Measurements from ENCODE around the gene TANGO6.

TANGO6 gene

GRCh38 chr16:68902969-68903345 lies 59.6 kb downstream of the TANGO6 start:
- in situ Hi-C loops (cut with MboI; ENCODE audit: low sequenced_read_pairs) = loop anchor here (10.0 kb wide), 1 partner anchor 212 kb away; no protein-coding TSS in a partner anchor

- in situ Hi-C loops (cut with MboI; ENCODE audit: low sequenced_read_pairs) = loop anchor here (10.0 kb wide), 1 partner anchor 208 kb away; no protein-coding TSS in a partner anchor
Observed at GRCh38 chr16:68907297-68907696, 64.0 kb downstream of the TANGO6 start.

GRCh38 chr16:68907781-68908181 lies 64.5 kb downstream of the TANGO6 start:
- in situ Hi-C loops (cut with MboI; ENCODE audit: low sequenced_read_pairs) = loop anchor here (10.0 kb wide), 1 partner anchor 207 kb away; no protein-coding TSS in a partner anchor

- in situ Hi-C loops (cut with MboI; ENCODE audit: low sequenced_read_pairs) = loop anchor here (10.0 kb wide), 1 partner anchor 206 kb away; no protein-coding TSS in a partner anchor
Observed at GRCh38 chr16:68909099-68909733, 65.9 kb downstream of the TANGO6 start.

- in situ Hi-C loops (cut with MboI; ENCODE audit: low sequenced_read_pairs) = no loop called here
Observed at GRCh38 chr16:68910051-68910450, 66.7 kb downstream of the TANGO6 start.

- in situ Hi-C loops (cut with MboI; ENCODE audit: low sequenced_read_pairs) = no loop called here
Observed at GRCh38 chr16:68915589-68915988, 72.3 kb downstream of the TANGO6 start.

- in situ Hi-C loops (cut with MboI; ENCODE audit: low sequenced_read_pairs) = no loop called here
Observed at GRCh38 chr16:68917541-68917940, 74.2 kb downstream of the TANGO6 start.

- in situ Hi-C loops (cut with MboI; ENCODE audit: low sequenced_read_pairs) = no loop called here
Observed at GRCh38 chr16:68920349-68920748, 77.0 kb downstream of the TANGO6 start.

GRCh38 chr16:68921637-68922036 lies 78.3 kb downstream of the TANGO6 start:
- in situ Hi-C loops (cut with MboI; ENCODE audit: low sequenced_read_pairs) = no loop called here

- in situ Hi-C loops (cut with MboI; ENCODE audit: low sequenced_read_pairs) = no loop called here
Observed at GRCh38 chr16:68923116-68923515, 79.8 kb downstream of the TANGO6 start.

GRCh38 chr16:68927018-68927417 lies 83.7 kb downstream of the TANGO6 start:
- in situ Hi-C loops (cut with MboI; ENCODE audit: low sequenced_read_pairs) = no loop called here

GRCh38 chr16:68931196-68931595 lies 87.9 kb downstream of the TANGO6 start:
- in situ Hi-C loops (cut with MboI; ENCODE audit: low sequenced_read_pairs) = no loop called here

GRCh38 chr16:68934402-68934801 lies 91.1 kb downstream of the TANGO6 start:
- in situ Hi-C loops (cut with MboI; ENCODE audit: low sequenced_read_pairs) = no loop called here

- in situ Hi-C loops (cut with MboI; ENCODE audit: low sequenced_read_pairs) = no loop called here
Observed at GRCh38 chr16:68935008-68935407, 91.7 kb downstream of the TANGO6 start.

- in situ Hi-C loops (cut with MboI; ENCODE audit: low sequenced_read_pairs) = no loop called here
Observed at GRCh38 chr16:68936736-68937631, 93.7 kb downstream of the TANGO6 start.

GRCh38 chr16:68939692-68940320 lies 96.5 kb downstream of the TANGO6 start:
- in situ Hi-C loops (cut with MboI; ENCODE audit: low sequenced_read_pairs) = no loop called here

- in situ Hi-C loops (cut with MboI; ENCODE audit: low sequenced_read_pairs) = no loop called here
Observed at GRCh38 chr16:68940816-68941215, 97.5 kb downstream of the TANGO6 start.

GRCh38 chr16:68943961-68944360 lies 100.6 kb downstream of the TANGO6 start:
- in situ Hi-C loops (cut with MboI; ENCODE audit: low sequenced_read_pairs) = no loop called here

- in situ Hi-C loops (cut with MboI; ENCODE audit: low sequenced_read_pairs) = no loop called here
Observed at GRCh38 chr16:68948230-68948910, 105.0 kb downstream of the TANGO6 start.

GRCh38 chr16:68951991-68952877 lies 108.9 kb downstream of the TANGO6 start:
- in situ Hi-C loops (cut with MboI; ENCODE audit: low sequenced_read_pairs) = no loop called here
